IPS-15b (cell line): ENCODE measurements around the gene PLEKHG7.

Experiments
- H3K27me3 ChIP-seq: one replicate; pipeline ENCODE4 v1.6.1; 2013; ENCODE audit warnings: low read length; ENCODE audit not compliant: control insufficient read depth, insufficient read depth
- H3K36me3 ChIP-seq: one replicate; pipeline ENCODE4 v1.6.1; 2013; ENCODE audit warnings: low read length; ENCODE audit not compliant: control insufficient read depth, insufficient read depth
- H3K4me1 ChIP-seq: one replicate; pipeline ENCODE4 v1.6.1; 2013; ENCODE audit warnings: mild to moderate bottlenecking, low read length; ENCODE audit not compliant: control insufficient read depth, insufficient read depth
- H3K4me3 ChIP-seq: one replicate; pipeline ENCODE4 v1.5.1; 2013; ENCODE audit warnings: low read depth, low read length
- H3K9ac ChIP-seq: one replicate; pipeline ENCODE4 v1.6.1; 2013; ENCODE audit warnings: low read depth, mild to moderate bottlenecking, low read length
- H3K9me3 ChIP-seq: one replicate; pipeline ENCODE4 v1.6.1; 2013; ENCODE audit warnings: mild to moderate bottlenecking, low read length; ENCODE audit not compliant: control insufficient read depth, insufficient read depth

Gene PLEKHG7

DNA sequence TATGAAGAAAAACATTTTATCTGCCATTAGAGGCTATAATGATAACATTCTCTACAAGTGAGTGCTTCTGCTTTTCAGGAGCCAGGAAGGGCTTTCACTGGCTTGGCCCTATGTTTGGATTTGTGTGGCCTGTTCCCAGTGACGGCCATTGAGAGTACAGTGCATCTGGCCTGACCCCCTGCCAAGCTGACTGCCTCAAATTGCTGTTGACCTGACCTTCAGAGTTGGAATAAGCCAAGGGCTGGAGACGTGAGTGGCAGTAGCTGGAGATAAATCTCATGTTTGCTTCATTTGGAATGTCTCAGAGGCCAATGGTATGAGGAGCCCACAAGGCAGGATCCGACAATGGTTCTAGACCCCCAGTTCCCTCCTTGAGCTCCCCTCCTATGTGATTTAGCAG is 28.3 kb upstream of the PLEKHG7 start:
- Histone ChIP-seq H3K27me3 (no peaks in the 10 kb centered on the region), H3K4me3 (no peak overlapping the region), H3K9me3 (no peaks in the 10 kb centered on the region), H3K4me1 (no peaks in the 10 kb centered on the region), H3K9ac (no peak overlapping the region), H3K36me3 (no peaks in the 10 kb centered on the region)

DNA sequence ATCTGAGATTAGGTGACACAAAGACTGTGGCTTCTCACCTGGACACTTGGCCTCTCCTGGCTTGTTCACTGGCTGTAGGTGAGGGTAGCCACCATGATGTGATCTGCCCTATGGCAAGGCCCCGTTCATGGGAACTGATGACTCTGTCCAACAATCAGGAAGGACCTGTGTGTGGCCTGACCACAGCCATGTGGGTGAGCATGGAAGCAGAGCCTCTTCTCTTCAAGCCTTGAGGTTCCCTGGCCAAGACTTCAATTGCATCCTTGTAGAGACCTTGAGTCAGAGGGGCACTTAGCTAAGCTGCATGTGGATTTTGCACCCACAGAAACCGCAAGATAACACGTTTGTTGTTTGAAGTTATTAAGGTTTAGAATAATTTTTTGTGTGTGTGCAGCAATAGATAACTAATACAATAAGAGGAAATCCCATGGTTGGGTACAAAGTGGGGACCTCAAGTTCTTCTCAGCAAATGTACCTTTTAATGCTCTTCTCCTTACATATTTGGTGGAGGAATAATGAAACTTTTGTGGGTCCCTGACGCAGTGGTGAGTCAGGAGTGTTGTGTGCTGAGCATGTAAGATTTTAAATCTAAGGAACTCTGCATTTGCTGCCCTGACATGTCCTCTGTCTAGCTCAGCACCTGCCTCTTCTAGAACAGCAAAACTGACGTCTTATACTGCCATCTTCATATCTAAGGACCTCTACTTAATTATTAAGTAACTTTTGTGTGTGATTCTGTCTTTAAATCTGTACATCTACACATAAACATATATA is 27.5 kb upstream of the PLEKHG7 start:
- Histone ChIP-seq H3K9ac (no peak overlapping the region), H3K9me3 (no peaks in the 10 kb centered on the region), H3K4me3 (no peak overlapping the region), H3K27me3 (no peaks in the 10 kb centered on the region), H3K36me3 (no peaks in the 10 kb centered on the region), H3K4me1 (no peaks in the 10 kb centered on the region)

DNA sequence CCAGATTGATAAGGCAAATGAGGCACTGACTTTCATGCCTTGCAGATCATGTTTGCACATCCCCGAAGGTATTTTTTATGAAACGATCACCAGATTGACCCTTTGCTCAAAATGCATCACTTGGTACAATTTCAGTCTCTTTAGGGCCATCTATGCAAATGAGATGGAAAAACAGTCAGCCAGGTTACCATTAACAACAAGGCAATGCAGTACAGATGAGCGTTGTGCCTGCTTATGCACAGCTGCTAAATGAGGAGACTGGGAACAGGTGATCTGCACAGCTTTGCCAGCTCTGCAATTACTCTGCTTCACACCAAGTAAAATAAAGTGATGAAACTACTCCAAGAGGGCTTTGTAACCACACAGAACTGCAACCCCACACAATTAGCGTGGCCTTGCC is 26.1 kb upstream of the PLEKHG7 start:
- no peak overlapping the region for H3K4me3 ChIP-seq
- H3K4me1 ChIP-seq, result no peaks in the 10 kb centered on the region
- H3K9ac ChIP-seq, result no peak overlapping the region
- no peaks in the 10 kb centered on the region for H3K27me3 ChIP-seq
- H3K36me3 ChIP-seq, result no peaks in the 10 kb centered on the region
- H3K9me3 ChIP-seq, result no peaks in the 10 kb centered on the region

DNA sequence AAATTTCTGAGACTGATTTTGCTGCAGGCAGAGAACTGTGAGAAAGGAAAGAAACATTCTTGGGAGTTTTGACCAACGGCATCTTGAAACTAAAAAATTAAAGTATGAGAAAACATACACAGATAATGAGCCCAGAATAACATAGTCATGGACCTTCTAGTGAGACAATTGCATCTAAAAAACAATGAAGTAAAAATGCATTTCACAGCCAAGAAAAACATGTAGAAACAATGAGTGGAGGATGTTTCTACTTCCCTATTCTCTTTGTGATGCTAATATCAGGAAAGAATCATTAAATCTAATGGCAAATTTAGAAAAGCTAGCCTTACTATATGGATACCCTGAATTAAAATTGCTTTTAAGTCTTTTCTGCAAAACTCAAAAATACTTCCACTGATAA is 12.2 kb upstream of the PLEKHG7 start:
- Histone ChIP-seq H3K9me3 (no peaks in the 10 kb centered on the region), H3K27me3 (no peaks in the 10 kb centered on the region), H3K4me3 (no peak overlapping the region), H3K4me1 (no peaks in the 10 kb centered on the region), H3K9ac (no peak overlapping the region), H3K36me3 (no peaks in the 10 kb centered on the region)

DNA sequence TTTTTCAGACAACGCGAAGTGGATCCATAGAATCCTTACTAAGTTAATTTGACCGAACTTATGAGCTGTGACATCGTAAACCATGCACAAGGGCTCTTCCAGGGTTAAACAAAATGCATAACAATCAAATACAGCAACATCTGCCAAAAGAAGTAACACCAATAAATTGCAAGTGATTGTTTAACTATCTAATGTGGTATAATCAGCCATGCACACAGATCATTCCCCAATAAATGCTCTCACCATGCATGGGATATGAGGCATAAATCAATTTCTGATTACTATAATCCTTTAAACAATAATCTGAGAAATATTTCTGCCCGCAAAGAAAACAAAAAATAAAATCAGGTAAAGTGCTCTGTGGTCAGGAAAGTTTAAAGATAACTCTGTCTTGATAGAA is 7.7 kb upstream of the PLEKHG7 start:
- H3K9me3 ChIP-seq, result no peaks in the 10 kb centered on the region
- no peak overlapping the region for H3K9ac ChIP-seq
- no peaks in the 10 kb centered on the region for H3K27me3 ChIP-seq
- H3K4me3 ChIP-seq, result no peak overlapping the region
- H3K4me1 ChIP-seq, result no peaks in the 10 kb centered on the region
- no peaks in the 10 kb centered on the region for H3K36me3 ChIP-seq

DNA sequence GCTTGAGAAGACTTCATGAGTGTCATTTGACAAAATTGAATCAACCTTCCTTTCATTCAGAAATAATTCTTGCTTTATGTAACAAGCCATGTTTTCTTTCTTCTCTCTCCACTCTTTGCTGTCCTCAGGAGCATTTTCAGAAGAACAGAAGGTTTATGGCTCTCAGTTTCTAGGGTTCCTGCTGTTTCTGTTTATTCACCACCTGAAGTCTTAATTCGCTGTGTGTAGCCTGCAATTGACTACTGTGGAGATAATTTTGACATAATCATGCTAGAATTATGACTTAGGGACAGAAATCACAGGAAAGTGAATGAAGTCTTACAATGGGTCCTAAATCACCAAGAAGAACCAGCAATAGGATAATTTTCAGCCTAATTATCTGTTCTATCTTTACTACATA is 7.2 kb upstream of the PLEKHG7 start:
- Histone ChIP-seq H3K4me1 (no peaks in the 10 kb centered on the region), H3K4me3 (no peak overlapping the region), H3K27me3 (no peaks in the 10 kb centered on the region), H3K9me3 (no peaks in the 10 kb centered on the region), H3K9ac (no peak overlapping the region), H3K36me3 (no peaks in the 10 kb centered on the region)

DNA sequence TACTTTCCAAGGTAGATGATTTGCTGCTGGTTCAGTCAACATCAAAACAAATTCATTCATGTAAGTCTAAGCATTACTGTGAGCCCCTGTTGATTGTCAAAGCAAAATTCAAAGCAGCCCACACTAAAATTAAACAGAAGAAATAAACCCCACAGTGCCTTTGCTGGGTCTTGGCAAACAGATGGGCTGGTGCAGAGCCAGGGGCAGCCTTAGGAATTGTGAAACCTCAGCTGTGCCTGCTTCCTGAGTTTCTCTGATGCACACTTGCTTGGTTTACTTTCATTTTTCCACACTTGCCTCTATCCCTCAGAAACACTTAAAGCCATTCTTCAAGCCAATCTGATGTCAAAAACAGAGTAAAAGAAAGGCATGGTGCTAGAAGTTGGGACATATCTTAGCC is 6.6 kb upstream of the PLEKHG7 start:
- H3K4me1 ChIP-seq, result no peaks in the 10 kb centered on the region
- H3K36me3 ChIP-seq, result no peaks in the 10 kb centered on the region
- H3K9me3 ChIP-seq, result no peaks in the 10 kb centered on the region
- no peak overlapping the region for H3K4me3 ChIP-seq
- H3K9ac ChIP-seq, result no peak overlapping the region
- no peaks in the 10 kb centered on the region for H3K27me3 ChIP-seq

DNA sequence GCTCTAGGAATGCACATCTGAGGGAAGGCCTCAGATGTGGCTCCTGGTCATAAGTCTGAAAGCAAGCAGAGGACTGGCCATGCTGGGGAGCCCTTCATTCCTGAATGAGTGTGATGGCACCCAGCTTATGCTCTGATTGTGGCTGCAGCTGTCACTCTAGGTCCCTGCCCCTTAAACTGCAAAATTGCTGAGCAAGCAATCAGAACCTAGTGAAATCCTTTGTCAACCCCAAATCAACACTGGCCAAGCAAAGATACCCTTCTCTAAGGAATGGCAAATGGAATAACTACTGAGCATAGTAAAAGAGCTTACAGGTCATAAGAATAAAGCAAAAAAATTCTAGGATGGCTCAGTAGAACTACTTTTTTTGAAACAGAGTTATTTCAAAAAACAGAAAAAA is 4.3 kb upstream of the PLEKHG7 start:
- no peaks in the 10 kb centered on the region for H3K27me3 ChIP-seq
- no peak overlapping the region for H3K4me3 ChIP-seq
- no peaks in the 10 kb centered on the region for H3K4me1 ChIP-seq
- H3K9me3 ChIP-seq, result no peaks in the 10 kb centered on the region
- no peaks in the 10 kb centered on the region for H3K36me3 ChIP-seq
- no peak overlapping the region for H3K9ac ChIP-seq

DNA sequence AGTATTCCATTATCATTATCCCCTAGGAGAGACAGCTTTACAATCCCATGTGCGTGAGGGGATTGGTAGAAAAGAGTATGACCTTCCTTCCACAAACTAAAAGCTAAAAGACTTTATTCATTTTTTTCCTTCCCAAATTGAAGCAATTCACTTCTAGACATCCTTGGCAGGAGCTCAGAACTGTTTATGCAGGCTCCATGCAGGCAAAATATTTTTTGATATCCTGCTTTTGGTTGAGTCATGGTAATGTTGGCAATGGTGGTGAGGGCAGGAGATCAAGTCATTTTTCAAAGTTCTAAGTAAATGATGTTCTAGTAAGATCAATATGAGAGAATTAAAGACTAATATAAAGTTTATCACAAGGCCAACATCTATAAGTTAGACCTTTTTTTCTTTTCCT is 1.3 kb upstream of the PLEKHG7 start:
- Histone ChIP-seq H3K4me3 (no peak overlapping the region), H3K9me3 (no peaks in the 10 kb centered on the region)

DNA sequence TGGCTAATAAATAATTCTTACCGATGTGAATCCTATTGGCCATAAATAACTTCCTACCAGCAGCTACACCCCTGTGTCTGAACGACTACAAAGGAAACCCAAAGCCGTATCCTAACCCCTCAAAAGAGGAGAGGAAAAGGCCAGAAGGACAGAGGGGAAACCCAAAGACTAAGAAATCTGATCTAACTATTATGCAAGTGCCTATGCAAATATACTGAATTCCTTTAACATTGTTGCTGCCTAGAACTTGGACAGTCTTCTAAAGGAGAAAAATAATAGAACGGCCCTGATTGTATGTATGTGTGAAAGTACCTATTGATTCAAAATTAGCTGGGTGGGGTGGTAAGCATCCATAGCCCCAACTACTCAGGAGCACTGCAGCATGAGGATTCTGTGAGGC is 997 bp downstream of the PLEKHG7 start:
- no peak overlapping the region for H3K9ac ChIP-seq
- no peaks in the 10 kb centered on the region for H3K9me3 ChIP-seq
- no peaks in the 10 kb centered on the region for H3K36me3 ChIP-seq
- H3K4me3 ChIP-seq, result no peak overlapping the region
- no peaks in the 10 kb centered on the region for H3K27me3 ChIP-seq
- H3K4me1 ChIP-seq, result no peaks in the 10 kb centered on the region

More for the DNA sequence above, 1.3 kb upstream of the PLEKHG7 start:
- Histone ChIP-seq H3K9ac (no peak overlapping the region), H3K27me3 (no peaks in the 10 kb centered on the region), H3K36me3 (no peaks in the 10 kb centered on the region), H3K4me1 (no peaks in the 10 kb centered on the region)

DNA sequence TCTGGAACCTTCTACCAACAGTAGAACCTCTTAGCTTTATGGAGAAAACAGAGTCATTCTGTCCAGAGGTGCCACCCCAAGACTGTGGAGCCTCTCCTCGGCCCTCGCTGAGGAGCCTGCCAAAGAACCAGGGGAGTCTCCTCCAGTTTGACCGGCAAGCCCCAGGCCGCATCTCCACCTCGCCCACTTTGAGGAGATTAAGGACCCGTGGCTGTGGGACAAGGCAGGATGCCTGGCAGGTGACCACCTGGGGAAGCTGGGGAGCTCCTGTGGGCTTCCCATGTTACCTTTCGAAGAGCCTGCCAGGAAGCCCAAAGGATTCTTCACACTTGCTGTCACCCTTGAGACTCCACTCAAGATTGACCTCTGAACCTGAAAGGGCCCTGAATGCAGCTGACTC is 3.8 kb downstream of the PLEKHG7 start:
- H3K9ac ChIP-seq, result no peak overlapping the region
- no peaks in the 10 kb centered on the region for H3K27me3 ChIP-seq
- H3K36me3 ChIP-seq, result no peaks in the 10 kb centered on the region
- no peaks in the 10 kb centered on the region for H3K4me1 ChIP-seq
- no peaks in the 10 kb centered on the region for H3K9me3 ChIP-seq
- H3K4me3 ChIP-seq, result no peak overlapping the region

DNA sequence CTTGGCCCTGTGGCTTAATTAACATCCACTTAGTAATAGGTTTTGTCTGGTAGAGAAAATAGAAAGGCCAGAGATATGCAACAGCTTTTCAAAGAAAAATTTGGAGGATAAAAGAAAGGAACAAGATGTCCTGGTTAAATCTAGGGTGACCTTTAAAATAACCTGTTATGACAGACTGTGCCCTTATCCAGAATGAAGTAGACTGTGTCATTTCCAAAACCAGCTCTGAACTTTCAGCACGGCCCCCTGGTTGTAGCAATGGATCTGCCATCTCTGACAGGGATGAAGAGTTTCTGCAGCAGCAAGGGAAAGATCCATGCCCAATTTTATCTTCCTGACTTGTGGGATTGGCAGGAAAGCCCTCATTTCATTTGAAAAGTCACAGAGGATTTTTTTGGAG is 5.1 kb downstream of the PLEKHG7 start:
- Histone ChIP-seq H3K27me3 (no peaks in the 10 kb centered on the region), H3K4me1 (no peaks in the 10 kb centered on the region), H3K9ac (no peak overlapping the region), H3K4me3 (no peak overlapping the region), H3K9me3 (no peaks in the 10 kb centered on the region), H3K36me3 (no peaks in the 10 kb centered on the region)
